GM19395 (cell line): ENCODE data around the gene BRD9.
"Not testable (repeated sequence)": the region's sequence is repeated elsewhere in the genome, so short reads cannot be mapped to it uniquely, and the experiment has no call there.

Source experiments
- ATAC-seq: cut with Tn5 transposase; IDR thresholded peaks from one replicate; pipeline ENCODE4 v1.9.1; 2021; ENCODE audit warnings: mild to moderate bottlenecking, moderate library complexity; ENCODE audit not compliant: unreplicated experiment

Gene BRD9

DNA sequence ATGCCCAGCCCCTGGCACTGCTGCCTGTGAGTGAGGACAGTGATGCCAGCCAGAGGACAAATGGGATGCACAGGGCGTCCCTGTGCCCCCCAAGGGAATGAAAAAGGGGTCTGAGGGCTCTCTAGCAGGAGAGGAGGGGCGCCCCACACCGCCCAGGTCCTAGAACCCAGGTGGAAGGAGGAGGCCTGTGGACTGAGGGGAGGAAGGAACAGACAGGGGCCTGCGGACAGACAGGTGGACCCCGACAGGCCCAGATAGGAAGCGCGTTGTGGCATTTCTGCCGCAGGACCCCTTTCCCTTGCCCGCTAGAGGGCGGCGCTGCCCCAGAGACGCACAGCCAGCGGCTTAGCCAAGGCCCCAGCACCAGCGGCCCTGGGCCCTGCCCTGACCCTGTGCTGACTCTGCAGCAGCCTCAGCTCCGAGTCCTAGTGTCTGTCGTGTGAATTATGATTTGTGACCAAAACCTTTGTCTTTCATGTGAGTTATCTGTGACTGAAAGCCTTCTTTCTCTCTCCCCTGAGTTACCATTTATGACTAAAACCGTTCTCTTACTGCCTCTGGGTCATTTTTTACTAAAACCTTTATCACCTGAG is 30.8 kb upstream of the BRD9 start:
- ATAC-seq = peak; percentile 76

DNA sequence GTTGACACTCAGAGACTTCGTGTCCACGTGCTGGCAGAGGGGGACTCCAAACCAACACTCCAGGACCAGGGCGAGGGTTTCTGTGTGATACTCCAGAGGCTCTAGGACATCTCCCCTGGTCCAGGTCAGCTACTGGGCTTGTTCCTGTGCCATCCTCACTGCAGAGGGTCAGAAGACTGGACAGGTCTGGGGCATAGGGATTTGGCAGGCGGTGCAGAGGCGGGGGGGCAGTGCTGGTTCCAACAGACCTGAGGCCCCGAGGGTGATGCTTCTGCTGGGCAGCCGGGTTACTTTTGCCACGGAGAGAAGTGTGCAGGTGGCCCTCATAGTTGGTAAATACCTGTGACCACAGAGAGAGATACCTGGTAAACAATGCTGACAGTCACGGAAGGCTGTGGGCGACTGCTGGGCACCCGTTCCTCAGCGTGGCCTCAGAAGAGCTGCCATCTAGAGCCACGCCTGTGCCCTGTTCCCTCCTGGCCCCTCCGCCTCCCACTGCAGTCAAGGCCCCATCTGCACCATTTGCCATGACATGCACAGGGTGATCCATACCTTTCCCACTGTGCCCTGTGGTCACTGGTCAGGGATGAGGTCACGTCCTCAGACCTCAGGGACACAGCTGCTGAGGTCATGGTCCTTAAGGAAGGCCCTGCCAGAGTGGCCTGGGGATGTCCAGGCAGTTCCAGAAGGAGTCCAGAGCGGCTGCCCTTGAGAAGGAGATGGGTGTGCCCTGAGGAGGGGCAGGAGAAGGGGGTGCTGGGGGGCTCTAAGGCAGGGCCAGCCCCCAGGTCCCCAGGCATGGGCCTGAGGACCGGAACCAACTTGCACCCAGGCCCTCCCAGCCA is 30.1 kb upstream of the BRD9 start:
- no peak for ATAC-seq

DNA sequence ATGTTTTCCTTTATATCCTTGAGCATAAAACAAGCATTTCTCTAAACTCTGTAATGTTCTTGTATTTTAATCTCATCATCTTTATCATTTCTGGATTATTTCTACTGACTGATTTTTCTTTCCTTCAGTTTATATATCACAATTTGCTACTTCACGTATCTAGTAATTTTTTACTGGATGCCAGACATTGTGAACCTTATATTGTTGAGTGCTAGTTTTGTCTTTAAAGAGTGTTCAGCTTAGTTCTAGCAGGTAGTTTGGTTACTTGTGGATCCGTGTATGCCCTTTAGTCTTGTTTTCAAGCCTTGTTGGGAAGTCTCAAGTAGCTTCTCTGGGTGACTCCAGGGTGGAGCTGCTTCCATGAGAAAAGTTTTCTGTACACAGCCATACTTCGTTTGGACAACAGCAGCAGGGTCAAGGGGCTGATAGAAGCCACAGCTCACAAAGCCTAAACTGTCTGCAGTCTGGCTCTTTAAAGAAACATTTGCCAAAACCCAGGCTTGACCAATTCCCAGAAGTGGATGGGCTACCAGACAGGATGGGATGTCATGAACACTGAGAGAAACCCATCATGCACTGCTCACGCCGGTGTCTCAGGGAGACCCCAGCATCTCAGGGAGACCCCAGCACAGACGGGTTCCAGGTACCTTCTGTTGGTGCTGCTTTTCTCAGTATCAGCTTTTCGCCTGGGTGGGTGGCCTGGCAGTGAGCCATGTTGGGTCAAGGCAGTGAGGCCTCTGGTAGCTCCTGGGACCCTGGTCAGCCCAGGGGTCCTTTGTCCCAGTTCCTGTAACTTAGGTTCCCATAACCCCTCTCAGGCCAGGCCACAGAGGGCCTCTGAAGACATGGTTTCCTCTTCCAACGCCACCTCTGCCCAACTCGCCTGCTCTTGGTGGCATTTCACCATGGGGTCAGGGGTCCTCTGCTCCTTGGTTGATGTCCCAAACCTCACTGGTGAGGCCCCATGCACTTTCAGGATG is 29.1 kb upstream of the BRD9 start:
- ATAC-seq = no peak

DNA sequence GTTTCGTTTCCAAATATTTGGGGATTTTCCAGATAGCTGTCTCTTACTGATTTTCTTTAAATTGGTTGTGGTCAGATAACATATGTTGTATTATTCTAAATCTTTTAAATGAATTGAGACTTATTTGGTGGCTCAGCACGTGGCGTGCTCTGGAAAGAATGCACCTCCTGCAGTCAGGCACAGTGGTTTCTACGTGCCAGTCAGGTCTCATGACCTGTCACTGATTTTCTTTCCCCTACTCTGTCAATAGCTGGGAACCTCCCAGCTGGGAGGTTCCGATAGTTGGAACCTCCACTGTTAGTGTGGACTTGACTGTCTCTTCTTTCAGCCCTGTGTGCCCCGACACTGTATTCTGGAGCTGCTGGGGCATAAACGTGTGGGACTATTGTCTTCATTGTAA is 27.7 kb upstream of the BRD9 start:
- no peak for ATAC-seq

DNA sequence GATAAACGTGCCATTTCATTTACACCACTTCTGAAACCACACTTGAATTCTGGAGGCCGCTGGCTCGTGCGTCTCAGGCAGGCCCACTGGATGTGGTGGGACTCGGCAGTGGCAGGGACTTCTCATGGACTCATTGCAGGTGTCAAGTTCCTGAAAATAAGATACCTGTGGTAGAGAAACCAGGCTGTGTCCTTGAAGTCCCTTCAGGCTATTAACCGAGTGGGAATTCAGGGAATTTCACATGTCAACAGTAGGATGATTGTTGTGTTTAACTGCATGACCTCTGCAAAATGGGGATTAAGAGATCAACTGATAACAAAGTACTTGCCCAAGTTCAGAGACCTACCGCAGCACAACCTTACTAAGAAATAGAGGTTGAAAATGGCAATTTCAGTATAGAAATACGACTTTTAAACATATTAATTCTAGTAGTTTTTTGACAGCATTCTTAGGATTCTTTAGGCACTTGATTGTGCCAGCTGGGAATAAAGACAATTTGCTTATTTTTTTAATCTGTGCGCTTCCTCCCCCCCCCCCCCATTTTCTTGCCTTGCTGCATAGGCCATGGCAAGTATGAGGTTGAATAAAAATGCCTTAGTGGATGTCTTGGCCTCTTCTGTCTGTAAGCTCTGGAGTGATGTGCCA is 26.9 kb upstream of the BRD9 start:
- no peak for ATAC-seq

DNA sequence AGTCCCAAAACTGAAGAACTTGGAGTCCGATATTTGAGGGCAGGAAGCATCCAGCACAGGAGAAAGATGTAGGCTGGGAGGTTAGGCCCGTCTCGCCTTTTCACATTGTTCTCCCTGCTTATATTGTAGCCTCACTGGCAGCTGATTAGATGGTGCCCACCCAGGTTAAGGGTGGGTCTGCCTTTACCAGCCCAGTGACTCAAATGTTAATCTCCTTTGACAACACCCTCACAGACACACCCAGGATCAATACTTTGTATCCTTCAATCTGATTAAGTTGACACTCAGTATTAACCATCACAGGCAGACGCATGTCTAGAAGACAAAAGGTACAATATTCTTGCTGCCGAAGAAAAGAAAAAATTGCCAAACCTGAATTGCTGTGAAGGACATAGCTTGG is 26.1 kb upstream of the BRD9 start:
- ATAC-seq = not testable (repeated sequence)

DNA sequence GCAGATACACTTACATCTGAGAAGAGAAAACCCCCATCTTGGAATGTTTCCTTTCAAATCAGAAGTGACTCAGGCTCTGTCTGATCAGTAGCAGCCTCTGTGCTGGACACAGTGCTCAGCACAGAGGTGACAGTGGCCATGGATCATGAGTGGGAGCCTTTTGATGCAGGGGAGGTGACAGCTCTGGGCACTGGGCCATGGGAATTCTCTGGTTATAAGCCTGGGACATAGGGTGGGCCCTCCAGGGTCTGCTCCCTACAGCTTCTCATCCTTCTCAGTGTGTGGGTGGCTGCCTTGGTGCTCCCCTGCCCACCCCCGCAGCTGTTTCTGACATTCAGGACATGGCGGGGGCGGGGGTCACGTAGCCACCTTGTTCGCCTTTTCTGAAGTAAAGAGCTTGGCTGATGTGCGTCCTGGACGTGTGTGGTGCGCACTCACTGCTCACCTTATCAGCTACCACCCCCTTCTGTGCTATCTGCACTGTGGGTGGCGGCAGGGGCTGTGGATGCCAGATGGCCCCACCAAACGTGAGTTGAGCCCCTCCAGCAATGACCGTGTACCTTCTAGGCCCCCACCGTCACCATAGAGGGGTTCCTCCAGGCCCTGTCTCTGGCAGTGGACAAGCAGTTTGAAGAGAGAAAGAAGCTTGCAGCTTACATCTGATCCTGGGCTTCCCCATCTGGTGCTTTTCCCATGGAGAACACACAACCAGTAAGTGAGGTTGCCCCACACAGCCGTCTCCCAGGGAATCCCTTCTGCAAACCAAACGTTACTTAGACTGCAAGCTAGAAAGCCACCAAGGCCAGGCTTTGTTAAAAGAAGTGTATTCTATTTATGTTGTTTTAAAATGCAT is 24.1 kb upstream of the BRD9 start:
- no peak for ATAC-seq

DNA sequence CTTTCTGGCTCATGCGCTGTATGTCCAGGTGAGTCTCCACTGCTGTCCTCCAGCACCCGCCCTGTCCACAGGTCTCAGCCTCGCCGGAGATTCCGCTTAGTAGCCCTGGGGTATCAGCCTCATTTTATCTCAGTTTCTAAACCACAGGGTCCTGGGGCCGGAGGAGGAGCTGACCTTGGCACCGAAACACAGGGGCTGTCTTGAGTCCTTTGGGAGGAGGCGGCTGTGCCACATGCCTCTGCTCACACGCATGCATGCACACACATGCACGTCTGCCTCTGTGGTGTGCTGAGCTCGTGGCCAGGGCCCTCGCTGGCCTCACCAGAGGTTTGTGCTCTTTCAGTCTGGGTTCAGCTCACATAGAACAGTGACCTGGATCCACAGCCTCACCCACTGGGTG is 23.3 kb upstream of the BRD9 start:
- no peak for ATAC-seq

DNA sequence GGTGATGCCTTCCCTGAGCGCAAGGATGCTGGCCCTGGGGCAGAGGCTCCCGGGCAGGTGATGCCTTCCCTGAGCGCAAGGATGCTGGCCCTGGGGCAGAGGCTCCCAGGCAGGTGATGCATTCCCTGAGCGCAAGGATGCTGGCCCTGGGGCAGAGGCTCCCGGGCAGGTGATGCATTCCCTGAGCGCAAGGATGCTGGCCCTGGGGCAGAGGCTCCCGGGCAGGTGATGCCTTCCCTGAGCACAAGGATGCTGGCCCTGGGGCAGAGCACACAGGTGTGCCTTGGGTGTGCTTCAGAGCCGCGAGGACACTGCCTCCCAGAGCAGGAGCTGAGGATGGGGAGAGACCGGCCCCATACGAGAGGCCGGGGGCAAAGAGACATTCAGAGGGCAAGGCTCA is 22.7 kb upstream of the BRD9 start:
- ATAC-seq = not testable (repeated sequence)

DNA sequence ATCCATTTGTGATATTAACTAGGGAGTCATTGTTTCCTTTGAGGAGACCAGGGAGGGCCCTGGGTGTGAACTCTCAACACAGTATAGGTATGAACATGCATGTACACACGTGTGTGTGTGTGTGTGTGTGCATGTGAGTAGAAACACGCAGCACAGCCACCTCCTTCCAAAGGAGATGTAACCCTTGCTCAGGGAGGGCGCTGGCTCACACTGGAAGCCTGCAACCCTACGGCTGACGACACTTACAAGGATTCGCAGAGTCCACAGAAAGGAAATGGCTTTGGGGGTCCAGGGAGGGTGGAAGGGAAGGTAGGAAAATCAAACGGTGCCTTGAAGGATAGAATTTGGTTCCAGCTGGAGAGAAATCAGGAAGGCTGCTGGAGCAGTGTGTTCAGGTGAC is 22.0 kb upstream of the BRD9 start:
- ATAC-seq = no peak

DNA sequence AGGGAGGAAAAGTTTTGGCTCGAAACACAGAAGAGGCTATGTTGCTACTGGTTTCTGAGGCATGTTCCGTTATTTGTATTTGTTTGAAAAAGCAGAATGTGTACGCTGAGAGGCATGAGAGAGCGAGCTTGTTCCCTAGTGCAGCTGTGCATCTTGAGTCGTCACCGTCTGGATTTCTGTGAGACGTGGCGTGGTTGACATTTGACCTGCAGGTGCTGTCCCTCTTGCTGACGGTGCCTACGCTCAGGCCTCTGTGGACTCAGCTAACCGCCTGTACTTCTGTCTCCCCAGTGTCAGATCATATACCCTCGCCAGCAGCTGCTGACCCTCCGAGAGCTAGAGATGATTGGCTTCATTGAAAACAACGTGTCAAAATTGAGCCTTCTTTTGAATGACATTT is 21.6 kb upstream of the BRD9 start:
- ATAC-seq = no peak

DNA sequence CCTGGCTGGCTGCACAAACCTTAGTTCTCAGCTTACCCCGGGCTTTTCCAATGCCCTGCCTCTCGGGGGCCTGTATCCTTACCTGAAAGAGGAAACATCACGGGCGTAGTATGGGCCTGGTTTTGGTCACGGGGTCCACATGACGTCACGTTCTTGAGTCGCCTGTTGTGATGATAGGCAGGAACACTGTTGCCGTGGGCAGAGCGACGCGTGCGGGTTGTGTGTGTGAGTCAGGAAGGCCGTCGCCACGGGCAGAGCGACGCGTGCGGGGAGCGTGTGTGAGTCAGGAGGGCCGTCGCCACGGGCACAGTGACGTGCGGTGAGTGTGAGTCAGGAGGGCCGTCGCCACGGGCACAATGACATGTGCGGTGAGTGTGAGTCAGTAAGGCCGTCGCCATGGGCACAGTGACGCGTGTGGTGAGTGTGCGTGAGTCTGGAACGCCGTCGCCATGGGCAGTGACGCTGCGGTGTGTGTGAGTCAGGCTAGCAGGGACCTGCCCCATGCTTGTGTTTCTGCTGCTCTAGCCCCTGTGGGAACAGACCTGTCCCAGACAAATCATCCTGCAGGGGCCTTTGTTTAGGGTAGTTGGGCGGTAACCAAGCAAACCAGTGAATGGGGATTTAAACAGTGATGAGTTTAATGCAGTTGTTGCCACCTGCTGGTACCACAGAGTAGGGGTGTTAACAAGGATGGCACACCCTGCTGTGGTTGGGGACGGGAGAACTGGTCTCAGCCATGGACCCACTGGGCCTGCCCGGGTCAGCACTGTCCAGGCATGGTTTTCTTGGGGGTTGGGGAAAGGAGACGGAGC is 19.9 kb upstream of the BRD9 start:
- no peak for ATAC-seq

DNA sequence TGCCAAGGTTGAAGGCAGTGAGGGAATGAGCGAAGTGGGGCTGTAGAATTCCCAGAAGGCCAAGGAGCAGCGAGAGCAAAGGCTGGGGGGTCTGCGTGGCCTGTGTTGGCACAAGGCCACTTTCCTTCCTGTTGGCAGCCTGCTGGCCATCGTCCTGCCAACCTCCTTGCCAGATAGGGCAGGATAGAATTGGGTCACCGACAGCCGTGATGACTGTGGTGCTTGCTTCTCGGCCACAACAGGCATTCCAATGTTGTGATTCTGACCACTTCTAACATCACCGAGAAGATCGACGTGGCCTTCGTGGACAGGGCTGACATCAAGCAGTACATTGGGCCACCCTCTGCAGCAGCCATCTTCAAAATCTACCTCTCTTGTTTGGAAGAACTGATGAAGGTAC is 19.0 kb upstream of the BRD9 start:
- no peak for ATAC-seq

DNA sequence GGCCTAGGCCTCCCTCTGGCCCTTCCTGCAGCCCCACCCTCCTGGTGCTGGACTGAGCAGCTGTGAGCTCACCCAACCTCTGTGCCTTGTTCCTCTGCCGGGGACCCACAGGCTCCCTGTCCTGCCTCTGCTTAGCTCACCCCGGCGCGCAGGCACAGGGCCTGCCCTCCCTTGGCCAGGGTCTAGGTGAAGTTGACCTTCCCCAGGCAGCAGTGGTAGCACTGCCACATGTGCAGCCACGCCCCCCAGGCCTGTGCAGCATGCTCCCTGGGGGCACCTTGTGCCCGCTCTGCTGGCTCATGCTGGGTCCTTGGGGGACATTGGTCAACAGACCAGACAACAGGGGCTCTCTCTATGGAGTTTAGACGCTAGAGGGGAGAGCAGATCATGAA is 18.2 kb upstream of the BRD9 start:
- ATAC-seq = no peak

DNA sequence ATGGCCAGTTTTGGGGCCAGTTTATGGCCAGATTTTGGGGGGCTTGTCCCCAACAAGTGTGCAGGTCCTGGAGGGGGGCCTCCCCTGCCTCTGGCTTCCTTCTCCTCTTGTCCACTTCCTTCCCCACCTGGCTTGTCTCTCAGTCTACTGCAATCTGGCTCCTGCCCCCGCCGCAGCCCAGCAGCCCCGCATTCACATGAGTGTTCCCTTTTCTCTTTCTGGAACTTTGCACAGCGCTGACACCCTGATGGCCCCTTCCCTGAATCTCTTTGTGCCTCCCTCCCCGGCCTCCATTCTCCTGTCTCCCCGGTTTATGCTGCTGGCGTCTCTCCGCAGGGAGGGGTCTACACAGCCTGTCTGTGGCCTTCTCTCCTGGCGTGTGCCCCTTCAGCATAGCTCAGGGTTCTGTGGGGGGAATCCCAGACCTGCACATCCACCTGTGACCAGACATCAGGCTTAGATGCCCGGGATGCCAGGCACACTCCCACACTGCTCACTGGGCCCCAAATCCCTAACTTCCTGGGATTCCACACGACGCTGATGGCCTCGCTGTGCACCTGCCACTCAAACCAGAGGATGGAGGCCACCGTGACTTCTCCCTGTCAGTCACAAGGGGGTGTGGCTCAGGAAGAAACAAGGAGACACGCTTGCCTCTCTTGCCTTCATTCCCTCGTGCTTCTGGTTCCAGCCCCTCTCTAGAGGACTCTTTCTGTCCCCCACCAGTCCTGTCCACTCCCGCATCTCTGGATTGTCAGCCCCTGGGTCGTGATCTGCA is 17.6 kb upstream of the BRD9 start:
- no peak for ATAC-seq

DNA sequence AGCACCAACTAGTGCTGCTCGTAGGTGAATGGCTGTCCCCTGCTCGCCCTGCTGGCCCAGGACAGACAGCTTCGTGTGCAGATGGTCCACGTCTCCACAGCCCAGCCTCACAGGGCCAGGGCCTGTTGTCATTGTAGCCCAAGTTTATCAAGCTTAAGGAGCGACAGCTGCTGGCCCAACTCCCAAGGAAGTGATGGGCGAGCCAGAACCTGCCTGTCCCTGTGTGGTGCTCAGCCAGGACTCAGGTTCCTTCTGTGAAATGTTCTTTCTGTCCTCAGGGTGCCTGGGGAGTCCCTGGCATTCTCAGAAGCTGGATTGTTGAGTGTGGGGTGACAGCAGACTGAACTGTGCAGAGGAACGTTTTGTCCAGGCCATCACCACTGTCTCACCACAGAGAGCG is 16.5 kb upstream of the BRD9 start:
- ATAC-seq = no peak

DNA sequence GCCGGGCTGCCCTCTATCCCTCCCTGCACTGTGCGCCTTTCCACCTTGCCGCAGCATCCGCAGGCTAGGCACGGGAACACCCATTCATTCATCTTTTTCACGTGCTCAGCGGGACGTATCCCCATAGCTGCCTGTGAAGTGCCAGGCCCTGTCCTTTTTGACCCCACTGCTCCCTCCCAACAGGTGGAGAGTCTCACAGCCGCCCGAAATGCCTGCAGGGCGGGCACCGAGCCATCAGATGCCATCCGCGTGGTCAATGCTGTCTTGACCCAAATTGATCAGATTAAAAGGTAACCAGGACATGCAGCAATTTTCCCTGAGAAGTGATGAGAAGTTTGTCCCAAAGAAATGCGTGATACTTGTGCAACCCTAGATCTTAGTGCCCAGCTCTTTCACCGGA is 15.6 kb upstream of the BRD9 start:
- no peak for ATAC-seq

DNA sequence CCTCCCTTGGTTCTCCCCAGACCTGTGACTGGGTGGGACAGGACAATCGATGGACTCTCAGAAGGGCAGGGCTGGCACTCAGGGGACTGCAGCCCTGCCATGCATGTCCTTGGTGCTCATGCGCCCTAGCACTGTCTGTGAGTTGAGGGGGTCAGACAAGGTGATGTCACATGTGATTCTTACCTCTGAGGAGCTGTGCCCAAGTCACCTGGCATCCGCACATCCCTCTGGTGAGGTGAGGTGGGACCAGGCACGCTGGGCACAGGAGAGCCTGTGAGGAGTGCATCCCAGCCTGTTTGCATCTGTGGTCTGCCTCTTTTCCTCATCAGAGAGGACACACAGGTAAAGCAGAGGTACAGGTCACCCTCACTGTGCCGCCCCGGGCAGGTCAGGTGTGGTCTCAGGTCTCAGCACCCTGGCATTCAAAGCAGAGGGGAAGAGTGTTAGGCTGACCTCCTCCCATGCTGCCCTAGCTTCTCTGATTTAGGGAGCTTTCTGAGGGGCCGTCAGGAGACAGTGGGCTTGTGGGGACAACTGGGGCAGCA is 14.8 kb upstream of the BRD9 start:
- ATAC-seq = no peak
